Lower leg skin (tissue), 3 donors: ENCODE data around the gene GAN.

ENCODE experiments used
- CTCF ChIP-seq, 3 donors: fragments of 450-650 bp; IDR thresholded peaks; one replicate each; pipeline ENCODE4 v1.5.1; 2016; ENCODE audit warnings: antibody characterized with exemption in 3 of 3, mild to moderate bottlenecking in 3 of 3, moderate library complexity in 2 of 3
- POLR2A ChIP-seq, 2 donors: fragments of 450-650 bp; IDR thresholded peaks; one replicate each; pipeline ENCODE4 v1.6.1; 2016 to 2017; ENCODE audit warnings: antibody characterized with exemption in 2 of 2, mild to moderate bottlenecking in 1 of 2, moderate library complexity in 1 of 2

- TF ChIP-seq CTCF (IDR thresholded peaks at IDR 0.05) (no peak), POLR2A (IDR thresholded peaks at IDR 0.05) (no peak)
These were observed 12.2 kb downstream of the GAN start for GRCh38 chr16:81327011-81327410.
